Activated naive CD4-positive, alpha-beta T cell treated with anti-CD3 and anti-CD28 coated beads for 36 hours (primary cell): Measurements from ENCODE around the gene KCNC4. TPM values are rescaled to one million over a fixed set of nuclear protein-coding genes. Genes with fewer than 3 reads are reported as not detected.

ENCODE experiments used
- CTCF ChIA-PET: fragments of 350-600 bp; sonication (Branson Sonifier 250); formaldehyde crosslinking; loops from one replicate; lab custom pipeline; 2021; ENCODE audit warnings: antibody characterized with exemption; lab: Charles Lee
- DNase-seq: peaks from one replicate; pipeline ENCODE4 v3.0.0-alpha.2; 2020
- H3K27ac Mint-ChIP-seq: one replicate; pipeline ENCODE4 v1.8.0; 2021; ENCODE audit warnings: mild to moderate bottlenecking, mixed read lengths
- H3K27me3 Mint-ChIP-seq: one replicate; pipeline ENCODE4 v1.8.0; 2021; ENCODE audit warnings: low read depth, mixed read lengths
- H3K36me3 Mint-ChIP-seq: one replicate; pipeline ENCODE4 v1.8.0; 2021; ENCODE audit warnings: low read depth, mixed read lengths
- H3K4me1 Mint-ChIP-seq: one replicate; pipeline ENCODE4 v1.8.0; 2021; ENCODE audit warnings: low read depth, mixed read lengths
- H3K4me3 Mint-ChIP-seq: one replicate; pipeline ENCODE4 v1.8.0; 2021; ENCODE audit warnings: mild to moderate bottlenecking, moderate library complexity, mixed read lengths
- H3K9me3 Mint-ChIP-seq: one replicate; pipeline ENCODE4 v1.8.0; 2021; ENCODE audit warnings: mixed read lengths
- intact Hi-C: fragments of 100-400 bp; cut with micrococcal nuclease; formaldehyde crosslinking; loops from one replicate; pipeline ENCODE4 v1.15.1; 2023
- total RNA-seq, 2 experiments: library from RNA; stranded (reverse); gene quantifications; one replicate each; pipeline ENCODE4 v1.2.3, GENCODE V29; 2021

KCNC4 gene
- total RNA-seq, 2 experiments from 2014 or later = 9.7 TPM

DNA sequence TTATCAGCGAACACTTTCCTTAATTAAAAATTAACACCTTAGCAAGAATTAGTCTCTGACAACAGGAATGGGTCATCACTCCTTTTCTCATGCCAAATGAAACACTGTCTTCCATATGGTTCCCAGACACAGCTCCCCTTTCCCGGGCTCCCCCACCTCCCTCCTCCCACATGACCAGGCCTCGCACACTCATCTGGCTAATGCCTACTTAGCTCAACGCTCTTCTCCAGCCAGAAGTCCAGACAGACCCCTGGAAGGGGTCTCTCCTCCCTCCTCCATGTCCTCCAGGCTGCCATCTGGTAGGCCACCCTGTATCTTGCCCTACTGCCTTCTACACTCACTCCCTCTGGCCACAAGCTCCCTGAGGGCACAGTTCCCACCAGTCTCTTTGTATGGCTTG lies 39.9 kb downstream of the KCNC4 start:
- H3K9me3 Mint-ChIP-seq = no peaks in the 10 kb centered on the region
- no peaks in the 10 kb centered on the region for H3K27me3 Mint-ChIP-seq
- H3K27ac Mint-ChIP-seq = no peak overlapping the region
- no peaks in the 10 kb centered on the region for H3K36me3 Mint-ChIP-seq
- H3K4me1 Mint-ChIP-seq = no peaks in the 10 kb centered on the region
- DNase-seq = no peak
- intact Hi-C loops = no loop called here
- CTCF ChIA-PET = no interaction called here
- no peak overlapping the region for H3K4me3 Mint-ChIP-seq

DNA sequence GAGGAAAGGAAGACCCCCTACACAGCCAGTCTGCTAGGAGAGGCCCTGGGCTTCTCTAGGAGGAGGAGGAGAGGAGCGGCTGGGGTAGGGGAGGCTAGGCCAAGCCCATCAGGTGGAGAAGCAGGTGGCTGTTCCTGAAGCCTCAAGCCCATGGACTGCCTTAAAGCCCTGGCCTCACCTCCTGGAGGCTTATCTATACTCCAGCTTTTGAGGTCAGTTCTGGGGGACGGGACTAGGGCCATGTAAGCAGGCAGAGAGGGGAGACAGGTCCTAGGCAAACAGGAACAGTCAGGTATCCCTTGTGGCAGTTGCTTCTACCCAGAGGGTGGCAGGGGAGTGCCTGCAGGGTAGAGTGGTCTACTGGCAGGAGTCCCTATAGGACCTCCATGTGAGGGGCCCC lies 40.6 kb downstream of the KCNC4 start:
- CTCF ChIA-PET = no interaction called here
- Mint-ChIP-seq H3K36me3 (no peaks in the 10 kb centered on the region), H3K4me1 (no peaks in the 10 kb centered on the region), H3K27me3 (no peaks in the 10 kb centered on the region), H3K27ac (no peak overlapping the region), H3K9me3 (no peaks in the 10 kb centered on the region), H3K4me3 (no peak overlapping the region)
- intact Hi-C loops = no loop called here
- DNase-seq = no peak

DNA sequence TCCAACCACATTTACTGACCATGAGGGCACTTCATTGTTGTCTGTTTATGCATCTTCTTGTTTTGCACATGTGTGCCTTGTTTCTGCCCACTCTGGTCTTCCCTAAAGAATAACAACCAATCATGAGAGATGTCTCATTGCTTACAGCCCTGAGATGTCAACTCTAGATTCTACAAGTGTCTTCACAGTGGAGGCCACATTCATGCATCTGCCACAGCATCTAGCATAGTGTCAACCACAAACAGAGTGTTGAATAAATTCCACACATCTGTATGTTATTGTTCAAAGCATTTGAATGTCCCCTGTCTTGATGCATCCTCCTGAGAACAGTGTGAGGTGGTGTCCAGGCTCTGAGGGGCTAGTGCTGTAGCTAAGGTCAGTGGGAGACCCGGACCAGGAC lies 43.1 kb downstream of the KCNC4 start:
- H3K27me3 Mint-ChIP-seq = no peaks in the 10 kb centered on the region
- H3K9me3 Mint-ChIP-seq = no peaks in the 10 kb centered on the region
- no peak overlapping the region for H3K27ac Mint-ChIP-seq
- CTCF ChIA-PET = interaction anchor here (1.2 kb wide), 1 partner anchor 9 kb away, joined by 4 read pairs; no protein-coding TSS in a partner anchor
- H3K4me3 Mint-ChIP-seq = no peak overlapping the region
- H3K4me1 Mint-ChIP-seq = no peaks in the 10 kb centered on the region
- DNase-seq = no peak
- intact Hi-C loops = no loop called here
- H3K36me3 Mint-ChIP-seq = no peaks in the 10 kb centered on the region

DNA sequence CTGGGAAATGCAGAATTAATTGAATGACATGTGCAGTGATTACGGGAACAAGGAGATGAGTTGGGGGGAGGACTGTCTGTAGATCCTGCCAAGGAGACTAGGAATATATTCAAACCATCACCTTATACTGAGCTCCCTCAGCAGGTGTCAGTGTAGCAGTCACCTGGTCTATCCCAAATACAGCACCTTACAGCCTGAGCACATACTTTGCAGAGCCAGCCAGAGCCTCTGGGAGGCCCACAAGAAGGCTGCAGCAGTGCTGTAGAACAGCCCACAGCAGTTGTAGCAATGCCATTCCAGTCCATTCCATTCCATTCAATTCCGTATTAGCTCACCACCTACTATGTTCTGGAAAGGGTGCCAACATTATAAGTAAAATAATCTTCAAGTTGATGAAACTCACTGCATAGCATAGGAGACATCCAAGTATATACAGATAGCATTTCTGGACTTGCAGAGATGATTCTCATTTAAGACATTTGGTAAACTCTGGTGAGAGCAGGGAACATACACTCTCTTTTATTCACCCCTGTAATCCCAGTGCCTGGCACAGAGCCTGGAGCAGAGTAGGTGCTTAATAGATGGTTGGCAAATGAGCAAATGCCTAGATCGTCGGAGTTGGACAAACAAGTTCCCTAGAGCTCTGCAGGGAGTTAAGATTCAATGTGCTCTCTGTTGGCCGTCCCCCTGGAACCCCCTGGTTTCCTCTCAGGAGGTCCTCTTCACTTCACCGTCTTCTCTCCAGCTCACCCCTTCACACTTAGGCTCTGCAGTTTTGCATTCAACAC lies 44.7 kb downstream of the KCNC4 start:
- DNase-seq = no peak
- no peak overlapping the region for H3K27ac Mint-ChIP-seq
- no peaks in the 10 kb centered on the region for H3K27me3 Mint-ChIP-seq
- H3K4me1 Mint-ChIP-seq = no peaks in the 10 kb centered on the region
- intact Hi-C loops = no loop called here
- CTCF ChIA-PET = interaction anchor here (0.8 to 1.1 kb wide), 5 partner anchors 47 to 242 kb away, joined by 3 to 6 read pairs (median 4); no protein-coding TSS in a partner anchor
- H3K4me3 Mint-ChIP-seq = no peak overlapping the region
- no peaks in the 10 kb centered on the region for H3K36me3 Mint-ChIP-seq
- H3K9me3 Mint-ChIP-seq = no peaks in the 10 kb centered on the region

DNA sequence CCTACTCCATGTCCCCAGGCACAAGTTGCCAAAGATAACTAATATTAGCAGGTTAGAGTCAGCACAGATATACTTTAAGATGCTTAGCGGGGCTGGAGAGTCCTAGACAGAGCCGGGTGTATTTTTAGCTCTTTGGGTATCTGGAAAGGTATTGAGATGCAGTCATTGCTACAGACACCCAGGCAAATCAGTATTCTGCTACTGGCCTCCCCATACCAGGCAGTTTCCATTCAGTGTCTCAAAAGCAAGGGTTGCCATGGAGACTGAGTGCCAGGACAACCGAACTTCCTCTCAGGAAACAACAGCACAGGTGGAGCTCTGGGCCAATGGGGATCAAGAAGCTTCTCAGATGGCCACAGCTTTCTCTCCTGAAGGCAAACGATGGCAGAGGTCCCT lies 45.3 kb downstream of the KCNC4 start:
- DNase-seq = no peak
- H3K4me1 Mint-ChIP-seq = no peaks in the 10 kb centered on the region
- intact Hi-C loops = no loop called here
- H3K9me3 Mint-ChIP-seq = no peaks in the 10 kb centered on the region
- H3K4me3 Mint-ChIP-seq = no peak overlapping the region
- CTCF ChIA-PET = interaction anchor here (0.8 to 1.1 kb wide), 5 partner anchors 48 to 241 kb away, joined by 3 to 6 read pairs (median 4); no protein-coding TSS in a partner anchor
- no peaks in the 10 kb centered on the region for H3K27me3 Mint-ChIP-seq
- no peaks in the 10 kb centered on the region for H3K36me3 Mint-ChIP-seq
- no peak overlapping the region for H3K27ac Mint-ChIP-seq

DNA sequence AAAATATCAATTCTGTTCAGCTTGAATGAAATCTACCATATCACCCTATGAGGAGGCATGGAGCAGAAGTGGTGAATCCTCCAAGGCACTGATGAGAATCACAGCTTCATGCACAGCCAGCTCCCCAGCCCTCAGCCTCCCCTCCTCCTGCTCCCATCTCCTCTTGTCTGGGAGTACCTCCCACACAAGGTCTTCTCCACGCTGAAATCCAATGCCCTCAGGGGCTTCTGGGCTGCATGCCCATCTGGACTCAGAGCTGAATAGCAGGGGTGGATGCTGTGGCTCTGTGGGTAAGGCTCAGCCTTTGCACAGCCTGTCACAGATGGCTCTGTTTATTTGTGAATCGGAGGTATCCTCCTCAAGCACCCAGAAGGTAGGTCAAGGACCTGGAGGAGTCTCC lies 48.6 kb downstream of the KCNC4 start:
- no peaks in the 10 kb centered on the region for H3K36me3 Mint-ChIP-seq
- H3K27me3 Mint-ChIP-seq = peaks cover 2% of the 10 kb centered on the region
- intact Hi-C loops = no loop called here
- no peak for DNase-seq
- H3K9me3 Mint-ChIP-seq = no peaks in the 10 kb centered on the region
- H3K27ac Mint-ChIP-seq = no peak overlapping the region
- CTCF ChIA-PET = interaction anchor here (1.3 kb wide), 1 partner anchor 51 kb away, joined by 4 read pairs; no protein-coding TSS in a partner anchor
- peaks cover 2% of the 10 kb centered on the region for H3K4me1 Mint-ChIP-seq
- H3K4me3 Mint-ChIP-seq = no peak overlapping the region

DNA sequence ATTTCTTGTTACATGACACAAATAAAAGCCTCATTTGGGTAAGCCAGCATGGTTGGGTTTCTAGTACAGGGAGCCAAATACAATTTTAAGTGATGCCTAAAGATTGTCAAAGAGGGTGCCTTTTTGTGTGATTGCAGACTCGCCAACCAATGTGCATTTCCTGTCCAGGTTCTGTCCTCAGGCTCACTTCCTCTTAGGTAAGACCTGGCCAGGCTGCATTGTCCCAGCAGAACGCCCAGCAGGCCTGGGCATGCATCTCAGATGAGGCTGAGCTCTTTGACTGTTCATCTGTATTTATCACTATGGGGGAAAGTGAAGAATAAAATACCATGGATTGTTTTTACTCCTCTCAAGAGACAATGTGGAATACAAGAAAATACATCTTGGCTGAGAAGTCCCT lies 49.7 kb downstream of the KCNC4 start:
- DNase-seq = no peak
- peaks cover 2% of the 10 kb centered on the region for H3K4me1 Mint-ChIP-seq
- H3K27ac Mint-ChIP-seq = no peak overlapping the region
- intact Hi-C loops = no loop called here
- peaks cover 2% of the 10 kb centered on the region for H3K27me3 Mint-ChIP-seq
- H3K36me3 Mint-ChIP-seq = no peaks in the 10 kb centered on the region
- CTCF ChIA-PET = interaction anchor here (1.3 kb wide), 1 partner anchor 53 kb away, joined by 4 read pairs; no protein-coding TSS in a partner anchor
- no peak overlapping the region for H3K4me3 Mint-ChIP-seq
- H3K9me3 Mint-ChIP-seq = no peaks in the 10 kb centered on the region

Other genes with a start within 250 kb of the KCNC4 start
- 10 to 100 TPM; 70.0 to 75.1 TPM for gene AHCYL1, start 225.5 kb upstream of the KCNC4 start, total RNA-seq
- gene STRIP1, start 175.7 kb upstream of the KCNC4 start, total RNA-seq = 10 to 100 TPM; 20.7 to 22.8 TPM
- not detected for gene ALX3, start 139.6 kb upstream of the KCNC4 start, total RNA-seq
- gene UBL4B, start 97.9 kb upstream of the KCNC4 start, total RNA-seq = not detected
- gene SLC6A17, start 59.8 kb upstream of the KCNC4 start, total RNA-seq = under 1 TPM in 1 of 2 experiments, not detected in 1; 0.12 TPM
- 10 to 100 TPM; 91.0 to 91.5 TPM for gene RBM15, start 129.1 kb downstream of the KCNC4 start, total RNA-seq
- under 1 TPM; 0.14 to 0.37 TPM for gene SLC16A4, start 180.7 kb downstream of the KCNC4 start, total RNA-seq
- gene LAMTOR5, start 197.4 kb downstream of the KCNC4 start, total RNA-seq = 100 to 1,000 TPM; 138 to 144 TPM
- not detected for gene PROK1, start 240.8 kb downstream of the KCNC4 start, total RNA-seq